OCI-LY1 (cell line): ENCODE measurements around the gene BAD.

Source experiments
- H2AFZ ChIP-seq: fragments of 200-600 bp; sonication (generic), shearing (Covaris generic); 2 replicates; pipeline ENCODE4 v1.6.0; 2014; ENCODE audit warnings: antibody characterized with exemption, mild to moderate bottlenecking, low read length
- H3F3A ChIP-seq: fragments of 200-600 bp; sonication (generic), shearing (Covaris generic); 2 replicates; pipeline ENCODE4 v1.6.0; 2014; ENCODE audit warnings: mild to moderate bottlenecking, antibody characterized with exemption, low read length, moderate library complexity; ENCODE audit not compliant: insufficient read depth
- H3K27ac ChIP-seq: fragments of 200-600 bp; sonication (generic); 2 replicates; pipeline ENCODE4 v1.5.1; 2014; ENCODE audit warnings: low read length, mixed run types, mild to moderate bottlenecking, low read depth; ENCODE audit not compliant: poor library complexity, severe bottlenecking
- H3K27me3 ChIP-seq: fragments of 200-600 bp; sonication (generic); 2 replicates; pipeline ENCODE4 v1.6.0; 2014; ENCODE audit warnings: antibody characterized with exemption, mild to moderate bottlenecking, low read length, moderate library complexity; ENCODE audit not compliant: insufficient read depth
- H3K36me3 ChIP-seq: fragments of 200-600 bp; sonication (generic); 2 replicates; pipeline ENCODE4 v1.6.1; 2014; ENCODE audit warnings: mild to moderate bottlenecking, antibody characterized with exemption, low read length, moderate library complexity, mixed read lengths; ENCODE audit not compliant: insufficient read depth
- H3K4me1 ChIP-seq: fragments of 200-600 bp; sonication (generic); 2 replicates; pipeline ENCODE4 v1.5.1; 2014; ENCODE audit warnings: mild to moderate bottlenecking, low read length, moderate library complexity; ENCODE audit not compliant: insufficient read depth, severe bottlenecking
- H3K4me2 ChIP-seq: fragments of 200-600 bp; sonication (generic), shearing (Covaris generic); 2 replicates; pipeline ENCODE4 v1.6.1; 2014; ENCODE audit warnings: low read length
- H3K4me3 ChIP-seq: fragments of 200-600 bp; sonication (generic); 2 replicates; pipeline ENCODE4 v1.5.1; 2014; ENCODE audit warnings: low read length, low read depth, mild to moderate bottlenecking, mixed read lengths; ENCODE audit not compliant: poor library complexity, severe bottlenecking
- H3K79me2 ChIP-seq: fragments of 200-600 bp; shearing (Covaris generic); 2 replicates; pipeline ENCODE4 v1.6.1; 2016; ENCODE audit warnings: mixed run types, low read length, mixed read lengths; ENCODE audit not compliant: insufficient read depth
- H3K9ac ChIP-seq: fragments of 200-600 bp; sonication (generic), shearing (Covaris generic); 2 replicates; pipeline ENCODE4 v1.6.1; 2014; ENCODE audit warnings: mild to moderate bottlenecking, low read length, mixed read lengths
- H3K9me2 ChIP-seq: fragments of 200-600 bp; sonication (generic), shearing (Covaris generic); 2 replicates; pipeline ENCODE4 v1.6.1; 2014; ENCODE audit warnings: low read depth, mild to moderate bottlenecking, low read length, mixed read lengths
- H3K9me3 ChIP-seq: fragments of 200-600 bp; shearing (Covaris generic); 2 replicates; pipeline ENCODE4 v1.6.1; 2014; ENCODE audit warnings: low read length, mixed read lengths
- H4K20me1 ChIP-seq: fragments of 200-600 bp; sonication (generic), shearing (Covaris generic); 2 replicates; pipeline ENCODE4 v1.6.0; 2016; ENCODE audit warnings: mild to moderate bottlenecking, low read length; ENCODE audit not compliant: insufficient read depth
- EZH2 ChIP-seq: fragments of 200-600 bp; sonication (generic), shearing (Covaris generic); IDR thresholded peaks from 2 replicates; pipeline ENCODE4 v1.8.0; 2017; ENCODE audit warnings: borderline replicate concordance, mixed run types, mild to moderate bottlenecking, antibody characterized with exemption, low read length, moderate library complexity, mixed read lengths
- TF ChIP-seq, protein P1 (sequence below): fragments of 200-600 bp; sonication (generic), shearing (Covaris generic); IDR thresholded peaks from 2 replicates; pipeline ENCODE4 v1.5.1; 2017; ENCODE audit warnings: mild to moderate bottlenecking, antibody characterized with exemption, low read length, moderate library complexity, mixed read lengths

Gene BAD

DNA sequence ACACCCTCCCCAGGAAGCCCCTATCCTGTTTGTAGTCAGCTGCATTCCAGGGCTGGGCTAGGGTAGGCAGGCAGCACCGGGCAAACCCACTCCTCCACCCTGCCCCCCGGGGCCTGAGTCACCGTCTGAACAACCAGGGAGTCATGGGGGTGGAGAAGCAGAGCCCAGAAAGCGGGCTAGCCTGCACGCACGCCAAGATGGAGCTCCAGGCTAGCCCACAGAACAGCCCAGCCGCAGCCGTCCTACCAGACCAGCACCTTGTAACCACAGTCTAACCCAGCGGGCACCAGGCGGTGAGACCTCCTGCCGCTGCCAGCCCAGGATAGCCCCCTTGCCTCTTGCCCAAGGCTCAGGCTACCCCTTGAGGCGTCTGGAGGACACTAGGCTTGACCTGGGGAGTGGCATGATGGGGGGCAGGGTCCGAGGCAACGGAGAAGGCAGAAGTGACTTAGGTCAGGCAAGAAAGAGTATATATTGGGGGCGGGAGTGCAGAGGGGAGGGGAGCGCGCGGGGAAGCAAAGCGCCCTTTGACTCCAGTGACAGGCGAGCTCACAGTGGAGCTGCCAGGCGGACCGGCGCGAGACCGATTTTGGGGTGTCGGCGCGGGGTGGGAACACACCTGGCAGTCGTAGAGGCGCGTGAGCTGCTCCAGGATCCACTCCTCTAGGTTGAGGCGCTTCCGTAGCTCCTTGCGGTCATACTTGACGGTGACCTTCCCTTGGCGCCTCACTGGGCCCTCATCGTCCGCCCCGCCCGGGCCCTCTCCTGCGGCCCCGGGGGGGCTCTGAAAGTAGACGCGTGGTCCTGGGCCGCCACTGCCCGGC, 38.5 kb downstream of the BAD start:
- 0 out of 2 replicates have a peak, but pooled peaks cover 3% of the 10 kb centered on the region for H3F3A ChIP-seq
- H3K9me3 ChIP-seq, result no peaks in the 10 kb centered on the region
- no peaks in the 10 kb centered on the region for H4K20me1 ChIP-seq
- H3K9ac ChIP-seq, result peak overlapping the region; percentile 91
- peak overlapping the region; percentile 79 for H3K4me2 ChIP-seq
- TF ChIP-seq, protein P1, sequence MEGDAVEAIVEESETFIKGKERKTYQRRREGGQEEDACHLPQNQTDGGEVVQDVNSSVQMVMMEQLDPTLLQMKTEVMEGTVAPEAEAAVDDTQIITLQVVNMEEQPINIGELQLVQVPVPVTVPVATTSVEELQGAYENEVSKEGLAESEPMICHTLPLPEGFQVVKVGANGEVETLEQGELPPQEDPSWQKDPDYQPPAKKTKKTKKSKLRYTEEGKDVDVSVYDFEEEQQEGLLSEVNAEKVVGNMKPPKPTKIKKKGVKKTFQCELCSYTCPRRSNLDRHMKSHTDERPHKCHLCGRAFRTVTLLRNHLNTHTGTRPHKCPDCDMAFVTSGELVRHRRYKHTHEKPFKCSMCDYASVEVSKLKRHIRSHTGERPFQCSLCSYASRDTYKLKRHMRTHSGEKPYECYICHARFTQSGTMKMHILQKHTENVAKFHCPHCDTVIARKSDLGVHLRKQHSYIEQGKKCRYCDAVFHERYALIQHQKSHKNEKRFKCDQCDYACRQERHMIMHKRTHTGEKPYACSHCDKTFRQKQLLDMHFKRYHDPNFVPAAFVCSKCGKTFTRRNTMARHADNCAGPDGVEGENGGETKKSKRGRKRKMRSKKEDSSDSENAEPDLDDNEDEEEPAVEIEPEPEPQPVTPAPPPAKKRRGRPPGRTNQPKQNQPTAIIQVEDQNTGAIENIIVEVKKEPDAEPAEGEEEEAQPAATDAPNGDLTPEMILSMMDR, result no peak
- no peak for TF ChIP-seq EZH2
- peaks cover 54% of the 10 kb centered on the region for H3K4me1 ChIP-seq
- H3K36me3 ChIP-seq, result peaks cover 21% of the 10 kb centered on the region; the same call in 1 of the 2 replicates
- no peak overlapping the region for H2AFZ ChIP-seq
- no peaks in the 10 kb centered on the region for H3K27me3 ChIP-seq
- H3K4me3 ChIP-seq, result peak overlapping the region; percentile 91
- no peaks in the 10 kb centered on the region for H3K9me2 ChIP-seq
- H3K27ac ChIP-seq, result peak overlapping the region; percentile 85
- no peaks in the 10 kb centered on the region; the same call in 1 of the 2 replicates for H3K79me2 ChIP-seq

DNA sequence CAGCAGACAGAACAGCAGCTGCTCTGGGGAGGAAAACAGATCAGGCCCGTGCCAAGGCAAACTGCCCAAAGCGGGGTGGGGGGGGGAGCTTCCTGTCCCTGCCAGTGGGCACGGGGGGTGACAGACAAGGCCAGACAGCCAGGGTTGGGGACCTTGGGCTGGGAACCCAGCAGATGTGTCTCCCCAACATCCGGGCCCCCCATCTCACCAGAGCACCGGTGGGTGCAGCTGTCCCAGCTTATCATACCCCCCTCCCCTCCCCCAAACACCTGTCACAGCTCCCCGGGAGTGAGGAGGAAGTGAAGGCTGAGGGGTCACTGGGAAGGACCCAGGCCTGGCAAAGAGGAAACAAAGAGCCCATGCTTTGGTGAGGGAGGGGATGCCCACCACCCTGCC, 39.1 kb downstream of the BAD start:
- no peaks in the 10 kb centered on the region for H3K9me2 ChIP-seq
- H3K27me3 ChIP-seq, result no peaks in the 10 kb centered on the region
- no peaks in the 10 kb centered on the region for H3K9me3 ChIP-seq
- peak overlapping the region; percentile 79 for H3K4me2 ChIP-seq
- TF ChIP-seq, protein P1, result no peak
- no peak for TF ChIP-seq EZH2
- peaks cover 21% of the 10 kb centered on the region; the same call in 1 of the 2 replicates for H3K36me3 ChIP-seq
- peaks cover 50% of the 10 kb centered on the region for H3K4me1 ChIP-seq
- H4K20me1 ChIP-seq, result no peaks in the 10 kb centered on the region
- H3K27ac ChIP-seq, result peak overlapping the region; percentile 85
- peak overlapping the region; percentile 91 for H3K4me3 ChIP-seq
- no peaks in the 10 kb centered on the region; the same call in 1 of the 2 replicates for H3K79me2 ChIP-seq
- no peak overlapping the region for H2AFZ ChIP-seq
- H3F3A ChIP-seq, result 0 out of 2 replicates have a peak, but pooled peaks cover 3% of the 10 kb centered on the region
- peak overlapping the region; percentile 91 for H3K9ac ChIP-seq

DNA sequence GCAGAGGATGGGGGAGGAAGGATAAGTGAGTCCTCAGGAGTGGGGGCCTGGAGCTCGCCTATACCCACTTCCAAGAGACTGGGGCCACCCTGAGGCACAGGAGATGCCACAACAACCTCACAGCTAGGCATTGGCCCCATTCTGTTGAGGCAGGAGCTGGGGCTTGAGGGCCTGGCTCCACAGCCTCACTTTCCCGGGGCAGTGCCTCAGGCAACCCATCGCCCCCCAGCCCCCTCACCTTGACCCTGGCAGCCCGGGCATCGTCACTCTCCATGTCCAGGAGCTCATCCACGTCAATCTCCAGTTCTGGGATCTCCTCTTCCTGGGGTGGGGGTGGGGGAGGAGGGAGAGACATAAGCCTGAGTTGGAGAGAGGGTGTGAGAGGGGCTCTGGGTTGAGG, 39.5 kb downstream of the BAD start:
- H3K27me3 ChIP-seq, result no peaks in the 10 kb centered on the region
- no peak for TF ChIP-seq EZH2
- TF ChIP-seq, protein P1, result no peak
- H3K4me1 ChIP-seq, result peaks cover 54% of the 10 kb centered on the region
- peaks cover 21% of the 10 kb centered on the region; the same call in 1 of the 2 replicates for H3K36me3 ChIP-seq
- H3F3A ChIP-seq, result 0 out of 2 replicates have a peak, but pooled peaks cover 3% of the 10 kb centered on the region
- H2AFZ ChIP-seq, result no peak overlapping the region
- no peaks in the 10 kb centered on the region; the same call in 1 of the 2 replicates for H3K79me2 ChIP-seq
- no peaks in the 10 kb centered on the region for H3K9me2 ChIP-seq
- H3K9me3 ChIP-seq, result no peaks in the 10 kb centered on the region
- H4K20me1 ChIP-seq, result no peaks in the 10 kb centered on the region
- H3K9ac ChIP-seq, result peak overlapping the region; percentile 91
- H3K27ac ChIP-seq, result peak overlapping the region; percentile 85
- peak overlapping the region; percentile 79 for H3K4me2 ChIP-seq
- H3K4me3 ChIP-seq, result peak overlapping the region; percentile 91
